Erythroblast (primary cell): ENCODE measurements around the gene TKT.

Source experiments
- GATA1 ChIP-seq: IDR thresholded peaks from 2 replicates; pipeline ENCODE4 v1.6.1; 2011; ENCODE audit warnings: low read depth, mild to moderate bottlenecking, control low read depth, low read length, moderate library complexity
- POLR2A ChIP-seq: IDR thresholded peaks from 2 replicates; pipeline ENCODE4 v1.6.1; 2011; ENCODE audit warnings: mild to moderate bottlenecking, low read length

GRCh38 chr3:53218131-53218530 lies 37.7 kb downstream of the TKT start:
- TF ChIP-seq POLR2A (no peak), GATA1 (no peak)
